ENCODE measurements around the gene CDH12.
A peak's percentile ranks its signal among the peaks of the same experiment; 100 is the strongest.

The CDH12 gene

DNA sequence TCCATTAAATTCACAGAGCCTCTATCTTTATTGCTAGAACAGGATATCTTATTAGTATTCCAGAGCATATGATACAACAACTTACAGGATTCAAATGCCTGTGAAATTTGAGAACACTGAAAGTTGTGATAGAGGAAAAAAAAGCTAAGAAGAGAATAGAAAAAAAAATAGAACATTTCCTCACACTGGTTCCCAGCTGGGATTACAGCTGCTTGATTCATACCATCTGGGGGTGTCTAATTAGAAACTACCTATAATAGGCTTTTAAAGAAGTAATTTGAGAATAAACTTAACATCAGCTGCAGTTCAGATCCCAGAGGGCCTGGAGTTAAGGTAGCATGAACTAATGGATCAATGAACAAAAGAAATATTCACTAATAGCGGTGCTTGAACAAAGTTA is 922.0 kb downstream of the CDH12 start:
- Histone ChIP-seq H3K9ac (no peak overlapping the region), H3K4me2 (peak overlapping the region in 2 of 11 experiments; percentile 16 to 28; a peak in 2 of 22 replicates), H3K4me1 (peaks cover 0 to 8% (median 0%) of the 10 kb centered on the region in 10 experiments; a peak in 5 of 20 replicates), H3K4me3 (no peak overlapping the region), H3K27ac (no peak overlapping the region), H3K27me3 (no peaks in the 10 kb centered on the region), H3K9me3 (replicated peaks in 1 of 11) (peaks cover 6 to 17% (median 10%) of the 10 kb centered on the region in 11 experiments; a peak in 19 of 22 replicates), H3K36me3 (no peaks in the 10 kb centered on the region), H4K20me1 (no peaks in the 10 kb centered on the region)
- no peak for TF ChIP-seq Cebpa-rat (IDR thresholded peaks at IDR 0.05)

DNA sequence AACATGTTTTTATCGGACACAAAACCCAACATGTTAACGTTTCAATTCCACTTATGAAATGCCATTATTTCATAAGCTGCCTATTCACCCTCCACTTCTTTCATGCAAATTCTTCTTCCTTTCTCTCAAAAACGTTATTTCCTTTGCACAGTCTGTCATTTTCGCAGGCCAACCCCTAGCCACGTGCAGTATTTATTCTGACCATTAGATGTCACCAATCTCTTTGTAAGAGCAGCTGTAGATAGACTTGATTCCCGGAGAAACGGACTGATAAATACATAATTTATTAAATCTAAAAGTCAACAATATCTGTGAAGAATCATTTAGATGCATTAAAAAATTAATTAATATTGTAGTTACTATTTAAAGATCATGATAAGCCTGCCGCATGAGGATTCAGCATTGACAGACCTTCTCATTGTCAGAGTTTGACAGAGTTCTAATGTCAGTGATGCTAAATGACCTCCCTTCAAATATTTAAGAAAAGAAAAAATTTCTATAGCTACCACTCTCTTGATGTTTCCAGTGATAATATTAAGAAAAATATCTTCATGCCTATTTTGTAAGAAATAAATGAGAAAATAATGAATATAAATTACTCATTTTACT is 933.6 kb downstream of the CDH12 start:
- Histone ChIP-seq H3K4me2 (no peak overlapping the region; a peak in 1 of 22 replicates), H3K36me3 (no peaks in the 10 kb centered on the region), H3K4me1 (no peaks in the 10 kb centered on the region), H3K9ac (no peak overlapping the region), H3K27me3 (no peaks in the 10 kb centered on the region), H3K27ac (no peak overlapping the region), H3K4me3 (no peak overlapping the region), H3K9me3 (replicated peaks in 1 of 11) (no peaks in the 10 kb centered on the region), H4K20me1 (no peaks in the 10 kb centered on the region; a peak in 1 of 22 replicates)
- no peak for TF ChIP-seq Cebpa-rat (IDR thresholded peaks at IDR 0.05)

DNA sequence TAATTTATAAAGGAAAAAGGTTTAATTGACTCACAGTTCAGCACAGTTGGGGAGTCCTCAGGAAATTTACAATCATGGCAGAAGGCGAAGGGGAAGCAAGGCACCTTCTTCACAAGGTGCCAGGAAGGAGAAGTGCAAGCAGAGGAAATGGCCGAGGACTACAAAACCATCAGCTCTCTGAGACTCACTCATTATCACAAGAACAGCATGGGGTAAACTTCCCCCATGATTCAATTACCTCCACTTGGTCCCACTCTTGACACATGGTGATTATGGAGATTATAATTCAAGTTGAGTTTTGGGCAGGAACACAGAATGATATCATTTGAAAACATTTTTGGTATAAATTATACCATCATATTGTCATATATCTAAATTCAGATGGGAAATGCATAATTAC is 934.7 kb downstream of the CDH12 start:
- no peak for TF ChIP-seq Cebpa-rat (IDR thresholded peaks at IDR 0.05)
- no peak overlapping the region for H3K4me2 ChIP-seq
- no peak overlapping the region for H3K9ac ChIP-seq
- no peaks in the 10 kb centered on the region for H3K27me3 ChIP-seq
- H3K36me3 ChIP-seq, result no peaks in the 10 kb centered on the region
- no peak overlapping the region for H3K4me3 ChIP-seq
- no peaks in the 10 kb centered on the region; a peak in 1 of 22 replicates for H4K20me1 ChIP-seq
- no peaks in the 10 kb centered on the region for H3K9me3 ChIP-seq (replicated peaks in 1 of 11)
- H3K4me1 ChIP-seq, result no peaks in the 10 kb centered on the region
- H3K27ac ChIP-seq, result no peak overlapping the region

GRCh38 chr5:21910731-21911130 is 942.4 kb downstream of the CDH12 start:
- Histone ChIP-seq H3K4me1 (no peaks in the 10 kb centered on the region), H3K36me3 (no peaks in the 10 kb centered on the region), H4K20me1 (no peaks in the 10 kb centered on the region), H3K27me3 (no peaks in the 10 kb centered on the region), H3K9ac (no peak overlapping the region), H3K9me3 (replicated peaks in 1 of 11) (no peaks in the 10 kb centered on the region), H3K4me2 (no peak overlapping the region), H3K27ac (no peak overlapping the region), H3K4me3 (no peak overlapping the region)
- no peak for TF ChIP-seq Cebpa-rat (IDR thresholded peaks at IDR 0.05)

DNA sequence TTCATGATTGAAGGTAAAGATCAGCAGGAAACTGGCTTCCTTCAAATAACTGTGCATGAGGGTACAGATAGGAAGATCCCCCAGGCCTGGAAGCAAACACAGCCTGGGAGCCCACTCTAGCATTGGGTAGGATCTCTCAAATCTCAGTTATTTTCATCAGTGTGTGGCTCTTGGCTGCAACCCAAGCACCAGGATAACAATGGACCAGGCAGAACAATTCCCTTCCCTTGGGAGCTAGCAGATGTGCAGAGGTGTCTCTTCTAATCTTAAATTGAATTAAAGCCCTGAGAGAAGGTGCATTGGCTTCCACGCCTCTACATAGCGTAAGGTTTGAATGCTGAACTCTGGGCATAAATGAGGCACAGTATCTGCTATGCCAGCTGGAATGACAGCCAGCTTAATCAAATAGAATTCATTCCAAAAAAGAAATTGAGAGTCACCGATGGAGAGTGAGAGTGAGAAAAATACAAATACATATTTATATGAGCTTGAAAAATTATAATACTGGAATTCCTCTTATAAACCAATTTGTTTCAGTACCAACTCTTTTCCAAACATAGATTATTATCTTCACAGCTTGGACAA is 957.3 kb downstream of the CDH12 start:
- no peak overlapping the region for H3K4me2 ChIP-seq
- H3K27ac ChIP-seq, result no peak overlapping the region
- H3K4me3 ChIP-seq, result no peak overlapping the region
- H3K27me3 ChIP-seq, result no peaks in the 10 kb centered on the region
- H3K36me3 ChIP-seq, result no peaks in the 10 kb centered on the region
- H4K20me1 ChIP-seq, result no peaks in the 10 kb centered on the region
- peaks cover 0 to 8% (median 0%) of the 10 kb centered on the region in 10 experiments; a peak in 5 of 20 replicates for H3K4me1 ChIP-seq
- H3K9me3 ChIP-seq (replicated peaks in 1 of 11), result no peaks in the 10 kb centered on the region
- H3K9ac ChIP-seq, result no peak overlapping the region
- no peak for TF ChIP-seq Cebpa-rat (IDR thresholded peaks at IDR 0.05)

DNA sequence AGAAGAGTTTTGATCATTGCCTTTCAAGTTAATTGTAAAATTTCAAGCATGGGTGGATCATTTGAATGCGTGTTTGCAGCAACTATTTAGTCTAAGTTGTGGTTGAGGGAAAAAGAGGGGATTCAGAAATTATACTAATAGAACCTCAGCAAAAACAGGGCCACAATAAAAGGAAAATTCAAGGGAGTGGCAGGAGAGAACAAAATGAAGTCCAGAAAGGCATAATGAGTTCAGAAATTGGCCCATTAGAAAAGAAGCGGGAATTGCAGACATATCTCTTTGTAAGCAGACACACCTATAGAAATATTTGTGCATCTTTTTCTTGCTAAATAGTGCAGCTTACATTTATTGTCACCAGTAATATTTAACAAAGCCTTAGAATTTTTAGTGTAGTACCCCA is 960.0 kb downstream of the CDH12 start:
- H3K4me3 ChIP-seq, result no peak overlapping the region
- H3K4me1 ChIP-seq, result peaks cover 0 to 8% (median 0%) of the 10 kb centered on the region in 10 experiments; a peak in 5 of 20 replicates
- H3K27ac ChIP-seq, result no peak overlapping the region
- no peak for TF ChIP-seq Cebpa-rat (IDR thresholded peaks at IDR 0.05)
- no peak overlapping the region for H3K4me2 ChIP-seq
- no peaks in the 10 kb centered on the region for H3K9me3 ChIP-seq (replicated peaks in 1 of 11)
- H4K20me1 ChIP-seq, result no peaks in the 10 kb centered on the region
- no peak overlapping the region for H3K9ac ChIP-seq
- no peaks in the 10 kb centered on the region for H3K36me3 ChIP-seq
- no peaks in the 10 kb centered on the region for H3K27me3 ChIP-seq

- H3K4me2 ChIP-seq, result no peak overlapping the region
- H3K27ac ChIP-seq, result no peak overlapping the region
- TF ChIP-seq Cebpa-rat (IDR thresholded peaks at IDR 0.05), result no peak
- peaks cover 0 to 8% (median 0%) of the 10 kb centered on the region in 10 experiments; a peak in 5 of 20 replicates for H3K4me1 ChIP-seq
- no peaks in the 10 kb centered on the region for H4K20me1 ChIP-seq
- H3K36me3 ChIP-seq, result no peaks in the 10 kb centered on the region
- no peaks in the 10 kb centered on the region for H3K27me3 ChIP-seq
- no peaks in the 10 kb centered on the region for H3K9me3 ChIP-seq (replicated peaks in 1 of 11)
- no peak overlapping the region for H3K4me3 ChIP-seq
- H3K9ac ChIP-seq, result no peak overlapping the region
Measured at GRCh38 chr5:21889581-21889980, 963.6 kb downstream of the CDH12 start.

DNA sequence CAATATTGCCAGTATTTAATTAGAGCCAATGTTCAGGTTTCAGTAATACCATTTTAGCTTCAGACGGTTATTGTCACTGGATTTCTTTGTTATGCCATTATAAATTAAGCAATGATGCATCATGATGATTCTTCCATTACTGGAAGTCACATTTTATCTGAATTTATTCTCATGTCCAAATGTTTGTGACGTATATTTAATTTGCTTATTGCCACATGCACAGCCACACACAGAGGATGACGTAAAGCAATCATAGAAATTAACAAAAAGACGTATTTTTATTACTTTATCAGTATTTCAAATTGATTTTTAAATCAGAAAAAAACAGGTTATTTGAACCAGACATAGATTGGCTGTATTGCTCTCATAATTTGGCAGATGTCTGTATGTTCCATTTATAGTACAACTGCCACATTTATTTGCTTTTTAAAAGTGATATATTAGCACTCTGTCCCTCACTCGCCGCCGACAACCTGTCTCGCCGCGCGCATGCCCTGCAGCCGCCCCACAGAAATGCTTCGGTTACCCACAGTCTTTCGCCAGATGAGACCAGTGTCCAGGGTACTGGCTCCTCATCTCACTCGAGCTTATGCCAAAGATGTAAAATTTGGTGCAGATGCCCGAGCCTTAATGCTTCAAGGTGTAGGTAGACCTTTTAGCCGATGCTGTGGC is 970.9 kb downstream of the CDH12 start:
- no peaks in the 10 kb centered on the region for H3K4me1 ChIP-seq
- no peaks in the 10 kb centered on the region for H3K36me3 ChIP-seq
- no peaks in the 10 kb centered on the region for H3K9me3 ChIP-seq (replicated peaks in 1 of 11)
- no peak overlapping the region for H3K27ac ChIP-seq
- no peak overlapping the region for H3K4me2 ChIP-seq
- H3K4me3 ChIP-seq, result no peak overlapping the region
- H4K20me1 ChIP-seq, result no peaks in the 10 kb centered on the region
- TF ChIP-seq Cebpa-rat (IDR thresholded peaks at IDR 0.05), result no peak
- H3K27me3 ChIP-seq, result no peaks in the 10 kb centered on the region
- no peak overlapping the region for H3K9ac ChIP-seq

DNA sequence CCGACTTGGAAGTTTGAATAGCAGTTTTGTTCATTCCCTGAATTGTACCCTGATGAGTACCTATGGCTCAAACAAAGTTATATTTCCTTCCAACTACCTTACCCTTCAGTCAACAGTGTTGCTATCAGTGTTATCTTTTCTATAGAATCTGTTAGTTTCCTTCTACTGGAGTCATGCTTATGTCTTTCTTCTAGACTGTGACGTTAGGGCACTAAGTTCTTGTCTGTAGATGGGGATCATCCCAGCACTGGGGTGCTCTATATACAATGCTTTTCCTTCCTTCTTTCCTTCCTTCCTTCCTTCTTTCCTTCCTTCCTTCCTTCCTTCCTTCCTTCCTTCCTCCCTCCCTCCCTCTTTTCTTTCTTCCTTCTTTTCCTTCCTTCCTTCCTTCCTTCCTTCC is 973.0 kb downstream of the CDH12 start:
- no peak overlapping the region for H3K4me3 ChIP-seq
- H3K4me1 ChIP-seq, result no peaks in the 10 kb centered on the region
- H3K4me2 ChIP-seq, result no peak overlapping the region
- H3K27ac ChIP-seq, result no peak overlapping the region
- H3K27me3 ChIP-seq, result no peaks in the 10 kb centered on the region
- no peaks in the 10 kb centered on the region for H3K9me3 ChIP-seq (replicated peaks in 1 of 11)
- H4K20me1 ChIP-seq, result no peaks in the 10 kb centered on the region
- no peaks in the 10 kb centered on the region for H3K36me3 ChIP-seq
- TF ChIP-seq Cebpa-rat (IDR thresholded peaks at IDR 0.05), result no peak
- H3K9ac ChIP-seq, result no peak overlapping the region

DNA sequence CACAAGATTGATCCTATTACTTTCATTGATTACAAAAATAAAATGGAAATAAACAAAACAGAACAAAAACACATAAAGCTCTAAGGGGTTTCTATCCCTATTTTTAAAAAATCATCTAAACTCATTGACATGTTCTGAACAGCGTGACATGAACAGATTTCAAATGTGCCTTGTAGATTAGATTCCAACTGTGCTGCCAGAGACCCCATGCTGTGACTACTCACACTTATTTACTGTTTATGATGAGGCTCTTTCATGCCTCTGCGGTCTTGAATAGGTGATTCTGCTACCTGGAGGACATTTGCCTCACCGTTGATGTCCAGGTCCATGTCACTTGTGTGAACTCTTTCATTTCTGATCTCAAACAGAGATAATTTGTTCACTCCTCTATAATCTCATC is 990.2 kb downstream of the CDH12 start:
- Histone ChIP-seq H3K4me2 (no peak overlapping the region), H3K9me3 (replicated peaks in 1 of 11) (no peaks in the 10 kb centered on the region), H3K4me3 (no peak overlapping the region), H4K20me1 (no peaks in the 10 kb centered on the region), H3K36me3 (no peaks in the 10 kb centered on the region), H3K4me1 (no peaks in the 10 kb centered on the region), H3K9ac (no peak overlapping the region), H3K27me3 (no peaks in the 10 kb centered on the region), H3K27ac (no peak overlapping the region)
- no peak for TF ChIP-seq Cebpa-rat (IDR thresholded peaks at IDR 0.05)
